ENCODE data around the gene KRT73.

Gene KRT73

DNA sequence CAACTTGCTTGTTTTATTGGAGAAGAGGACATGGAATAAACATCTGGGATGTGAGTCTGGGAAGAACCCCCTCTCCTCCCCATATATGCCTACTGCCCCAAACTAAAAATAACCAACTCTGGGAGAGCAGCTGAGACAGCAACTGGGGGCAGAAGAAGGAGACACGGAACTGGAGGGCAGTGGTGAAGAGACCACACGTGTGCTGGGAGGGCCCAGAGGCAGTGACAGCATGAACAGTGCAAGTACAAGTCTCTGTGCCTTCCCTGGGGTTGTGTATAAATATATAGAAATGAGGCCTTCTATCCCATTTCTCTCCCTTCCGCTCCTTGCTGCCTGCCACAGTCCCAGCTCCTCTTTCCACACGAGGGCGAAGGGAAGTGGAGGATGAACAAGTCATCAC is 4.0 kb upstream of the KRT73 start:
- FAIRE-seq, result no peak
- no peak for DNase-seq (ENCODE audit: insufficient read length, low spot score)
- TF ChIP-seq POLR2A (IDR thresholded peaks at IDR 0.05; ENCODE audit: low read depth, low read length), result no peak

GRCh38 chr12:52618866-52619265 is 507 bp upstream of the KRT73 start:
- FAIRE-seq (no peak), DNase-seq (ENCODE audit: insufficient read length, low spot score) (no peak)
- TF ChIP-seq POLR2A (IDR thresholded peaks at IDR 0.05; ENCODE audit: low read depth, low read length), result no peak

DNA sequence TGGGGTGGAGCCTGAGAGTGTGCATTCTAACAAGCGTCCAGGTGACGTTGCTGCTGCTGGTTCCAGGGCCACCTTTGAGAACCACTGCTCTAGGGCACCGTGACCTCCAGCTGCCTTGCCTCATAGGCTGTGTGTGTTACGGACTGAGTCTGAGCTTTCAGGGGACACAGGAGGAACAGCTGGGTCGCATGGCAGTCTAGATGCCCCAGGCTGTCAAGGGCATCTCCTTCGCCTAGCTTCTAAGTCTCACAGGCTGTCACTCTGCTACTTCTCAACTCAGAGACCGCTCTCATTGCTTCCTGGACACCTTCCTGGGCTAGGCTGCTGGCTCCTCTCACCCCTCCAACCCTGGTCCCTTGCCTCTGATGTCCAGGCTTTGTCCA is 965 bp downstream of the KRT73 start:
- no peak for TF ChIP-seq POLR2A (IDR thresholded peaks at IDR 0.05; ENCODE audit: low read depth, low read length)
- no peak for FAIRE-seq
- DNase-seq (ENCODE audit: insufficient read length, low spot score), result no peak

- FAIRE-seq (no peak), DNase-seq (ENCODE audit: insufficient read length, low spot score) (no peak)
- TF ChIP-seq POLR2A (IDR thresholded peaks at IDR 0.05; ENCODE audit: low read depth, low read length), result no peak
These were observed 1.5 kb downstream of the KRT73 start for GRCh38 chr12:52616680-52617402.

GRCh38 chr12:52615912-52616311 is 2.4 kb downstream of the KRT73 start:
- FAIRE-seq, result no peak
- TF ChIP-seq POLR2A (IDR thresholded peaks at IDR 0.05; ENCODE audit: low read depth, low read length), result no peak
- no peak for DNase-seq (ENCODE audit: insufficient read length, low spot score)

DNA sequence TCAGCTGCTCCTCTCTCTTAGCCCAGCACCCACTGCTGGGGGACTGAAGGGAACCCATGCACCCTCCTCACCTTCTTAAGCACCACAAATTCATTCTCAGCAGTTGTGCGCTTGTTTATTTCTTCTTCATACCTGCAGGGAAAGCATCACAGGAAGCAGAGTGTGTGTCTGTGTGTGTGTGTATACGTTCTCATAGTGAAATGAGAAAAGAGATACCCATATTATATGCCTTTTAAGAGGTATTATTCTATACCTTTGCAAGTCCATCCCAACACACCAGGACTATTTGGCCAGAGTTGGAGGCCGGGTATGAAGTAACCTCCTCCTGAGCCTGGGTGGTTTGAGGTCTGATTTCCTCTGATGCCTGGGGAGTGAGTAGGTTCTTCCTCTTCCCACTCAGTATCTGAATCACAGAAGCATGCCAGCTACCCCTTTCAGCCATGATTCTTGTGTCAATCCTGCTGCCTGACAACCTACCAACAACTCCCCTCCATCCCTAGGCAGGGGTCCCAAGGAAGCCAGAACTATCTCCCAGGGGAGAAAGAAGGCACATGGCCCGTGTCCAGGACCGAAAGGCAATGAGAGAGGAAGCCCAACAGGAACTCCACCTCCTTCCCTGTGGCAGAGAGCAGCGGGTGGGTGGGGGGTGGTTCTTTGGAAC is 3.0 kb downstream of the KRT73 start:
- DNase-seq (ENCODE audit: insufficient read length, low spot score) (no peak), FAIRE-seq (no peak)
- TF ChIP-seq POLR2A (IDR thresholded peaks at IDR 0.05; ENCODE audit: low read depth, low read length), result no peak

GRCh38 chr12:52614381-52615207 is 3.8 kb downstream of the KRT73 start:
- no peak for DNase-seq (ENCODE audit: insufficient read length, low spot score)
- FAIRE-seq, result no peak
- no peak for TF ChIP-seq POLR2A (IDR thresholded peaks at IDR 0.05; ENCODE audit: low read depth, low read length)

GRCh38 chr12:52613384-52614030 is 4.9 kb downstream of the KRT73 start:
- DNase-seq (ENCODE audit: insufficient read length, low spot score), result no peak
- TF ChIP-seq POLR2A (IDR thresholded peaks at IDR 0.05; ENCODE audit: low read depth, low read length), result no peak
- no peak for FAIRE-seq

DNA sequence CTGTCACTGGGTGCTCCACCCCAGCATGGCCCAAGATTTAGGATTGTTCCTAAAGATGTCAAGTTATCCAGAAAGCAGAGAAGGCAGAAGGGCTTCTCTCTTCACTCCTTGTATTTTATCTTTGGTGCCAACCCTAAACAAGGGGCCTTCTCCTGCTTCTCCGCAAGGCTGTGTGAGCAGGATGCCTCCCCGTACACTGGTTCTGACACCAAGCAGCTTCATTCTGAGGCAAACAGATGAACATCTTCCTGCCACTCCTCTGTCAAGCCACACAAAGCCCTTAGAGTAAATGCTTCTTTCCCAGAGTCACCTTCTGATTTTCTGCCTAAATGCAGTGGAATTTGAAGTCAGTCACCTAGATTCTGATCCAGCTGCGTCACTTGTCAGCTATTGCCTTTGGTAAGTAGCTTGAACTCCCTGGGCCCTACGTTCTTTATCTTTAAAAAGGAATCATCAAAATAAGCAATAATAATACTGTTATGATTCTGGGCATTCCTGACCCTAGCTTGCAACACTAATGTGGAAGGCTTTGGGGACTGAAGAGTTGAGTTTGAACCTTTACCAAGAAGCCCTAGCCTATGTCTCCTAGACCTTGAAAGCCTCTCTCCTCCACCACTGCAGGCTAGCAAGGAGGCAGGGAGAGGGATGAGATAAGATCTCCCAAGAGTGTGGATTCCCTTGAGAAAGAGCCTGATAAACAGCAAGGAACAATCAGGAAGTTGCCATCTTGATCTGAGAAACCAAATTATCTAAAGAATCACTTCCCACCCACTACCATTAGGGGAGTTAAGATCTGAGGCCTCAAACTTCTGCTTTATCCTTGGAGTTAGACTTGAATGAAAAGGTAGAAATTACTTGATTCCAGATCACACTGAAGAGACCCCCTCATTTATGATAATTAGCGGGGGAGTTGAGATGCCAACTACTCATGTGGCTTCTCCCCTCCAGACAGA is 5.7 kb downstream of the KRT73 start:
- FAIRE-seq, result no peak
- DNase-seq (ENCODE audit: insufficient read length, low spot score), result no peak
- no peak for TF ChIP-seq POLR2A (IDR thresholded peaks at IDR 0.05; ENCODE audit: low read depth, low read length)

DNA sequence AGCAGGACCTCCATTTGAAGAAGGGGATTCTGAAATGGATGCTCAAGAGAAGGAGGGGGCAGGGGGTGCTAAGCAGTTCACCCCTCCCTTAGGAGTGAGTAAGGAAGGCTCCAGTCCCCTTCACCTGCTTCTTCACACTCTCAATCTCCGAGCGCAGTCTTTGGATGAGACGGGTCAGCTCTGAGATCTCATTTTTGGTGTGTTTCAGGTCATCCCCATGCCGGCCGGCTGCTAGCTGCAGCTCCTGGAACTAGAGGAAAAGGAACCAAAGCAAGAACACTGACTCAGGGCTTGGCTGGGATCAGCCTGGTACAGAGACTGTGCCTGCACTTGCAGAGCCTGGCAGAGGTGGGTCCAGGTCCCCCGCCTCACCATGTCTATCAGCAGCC is 7.3 kb downstream of the KRT73 start:
- no peak for TF ChIP-seq POLR2A (IDR thresholded peaks at IDR 0.05; ENCODE audit: low read depth, low read length)
- no peak for FAIRE-seq

GRCh38 chr12:52608826-52609630 is 9.3 kb downstream of the KRT73 start:
- no peak for FAIRE-seq
- DNase-seq (ENCODE audit: insufficient read length, low spot score), result no peak
- TF ChIP-seq POLR2A (IDR thresholded peaks at IDR 0.05; ENCODE audit: low read depth, low read length), result no peak

More for the DNA sequence above, 7.3 kb downstream of the KRT73 start:
- DNase-seq (ENCODE audit: insufficient read length, low spot score), result no peak

GRCh38 chr12:52608161-52608560 is 10.2 kb downstream of the KRT73 start:
- TF ChIP-seq POLR2A (IDR thresholded peaks at IDR 0.05; ENCODE audit: low read depth, low read length), result no peak
- FAIRE-seq (no peak), DNase-seq (ENCODE audit: insufficient read length, low spot score) (no peak)
